GM21390 (cell line): ENCODE measurements around the gene ADCY10.

Experiments
- ATAC-seq: cut with Tn5 transposase; IDR thresholded peaks from one replicate; pipeline ENCODE4 v1.9.1; 2021; ENCODE audit not compliant: unreplicated experiment

The ADCY10 gene

GRCh38 chr1:167790117-167790516 is 123.8 kb downstream of the ADCY10 start:
- ATAC-seq, result no peak

GRCh38 chr1:167789501-167789900 is 124.4 kb downstream of the ADCY10 start:
- ATAC-seq, result no peak

DNA sequence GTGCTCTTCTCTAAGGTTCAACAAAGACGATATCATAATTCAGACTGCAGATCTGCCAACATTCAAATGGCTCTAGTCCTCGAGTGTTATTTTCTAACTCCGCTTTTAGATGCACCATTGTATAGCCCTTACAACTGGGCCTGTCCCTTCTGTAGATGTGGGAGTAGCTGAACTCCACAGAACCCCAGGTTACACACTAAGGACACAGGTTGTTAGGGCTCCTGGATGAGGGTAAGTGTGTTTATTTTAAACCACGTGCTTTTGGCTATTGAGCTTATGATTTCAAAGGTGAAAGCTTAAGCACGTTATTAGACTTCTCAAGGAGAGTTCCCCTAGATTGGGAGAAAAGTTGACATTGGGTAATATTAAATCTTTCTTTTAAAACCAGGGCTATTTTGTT is 127.4 kb downstream of the ADCY10 start:
- no peak for ATAC-seq

- ATAC-seq, result no peak
Measured at GRCh38 chr1:167784876-167785550, 128.9 kb downstream of the ADCY10 start.

GRCh38 chr1:167782946-167783345 is 131.0 kb downstream of the ADCY10 start:
- no peak for ATAC-seq

- no peak for ATAC-seq
Measured at GRCh38 chr1:167781558-167781957, 132.4 kb downstream of the ADCY10 start.

DNA sequence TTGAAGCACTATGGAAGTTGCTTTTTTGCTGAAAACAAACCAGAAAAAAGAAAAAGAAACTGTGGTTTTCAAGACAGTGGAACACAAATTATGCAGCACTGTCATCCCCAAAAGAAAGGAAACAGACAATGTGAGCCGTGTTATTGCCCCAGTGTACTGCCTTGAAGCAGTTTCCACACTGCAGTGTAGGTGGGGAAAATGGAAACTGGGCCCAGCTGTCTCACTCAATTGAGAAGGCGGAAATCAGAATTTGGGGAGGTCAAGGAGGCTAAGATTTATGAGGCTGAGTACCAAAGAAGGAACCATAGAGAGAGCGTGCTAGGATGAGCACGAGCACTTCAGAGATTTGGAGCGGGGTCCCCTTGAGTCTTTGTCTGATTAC is 136.7 kb downstream of the ADCY10 start:
- no peak for ATAC-seq

- ATAC-seq, result no peak
Measured at GRCh38 chr1:167776616-167777268, 137.2 kb downstream of the ADCY10 start.

DNA sequence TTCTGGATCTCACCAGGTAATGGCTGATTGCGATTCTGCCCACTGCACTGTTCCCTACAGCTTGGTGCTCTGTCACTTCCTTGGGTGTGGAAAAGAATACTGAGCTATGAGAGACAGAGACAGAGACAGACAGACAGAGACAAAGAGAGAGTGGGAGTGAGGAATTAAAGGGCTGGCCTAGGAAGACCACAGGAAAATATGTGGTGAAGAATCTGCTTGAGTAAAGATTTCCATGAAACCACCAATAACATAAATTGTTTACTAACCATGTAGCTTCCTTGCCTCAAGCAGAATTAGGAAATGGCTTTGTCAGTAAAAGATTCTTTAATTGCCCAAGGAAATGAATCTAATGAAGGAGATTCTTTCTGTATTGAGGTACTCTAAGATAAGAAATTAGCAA is 137.8 kb downstream of the ADCY10 start:
- ATAC-seq, result no peak

DNA sequence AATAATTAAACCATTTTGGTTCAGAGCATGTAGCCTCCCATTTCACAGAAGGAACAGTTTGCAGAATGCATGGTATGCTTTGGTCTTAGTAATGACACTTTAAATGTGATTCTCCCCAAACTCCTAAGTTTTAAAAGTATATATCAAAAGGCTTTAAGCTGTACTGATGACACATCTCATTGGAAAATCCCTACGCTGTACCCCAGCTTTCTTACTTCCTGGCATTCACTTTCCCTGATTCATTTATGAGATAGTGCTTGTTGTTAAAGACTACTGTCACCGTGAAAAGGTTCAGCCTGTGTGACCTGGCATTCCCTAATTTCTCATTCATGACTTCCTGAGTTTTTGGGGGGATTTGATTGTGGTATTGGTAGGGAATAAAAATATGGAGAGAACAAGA is 138.8 kb downstream of the ADCY10 start:
- ATAC-seq, result no peak

GRCh38 chr1:167774710-167775109 is 139.2 kb downstream of the ADCY10 start:
- no peak for ATAC-seq

- no peak for ATAC-seq
Measured at GRCh38 chr1:167773516-167773915, 140.4 kb downstream of the ADCY10 start.

DNA sequence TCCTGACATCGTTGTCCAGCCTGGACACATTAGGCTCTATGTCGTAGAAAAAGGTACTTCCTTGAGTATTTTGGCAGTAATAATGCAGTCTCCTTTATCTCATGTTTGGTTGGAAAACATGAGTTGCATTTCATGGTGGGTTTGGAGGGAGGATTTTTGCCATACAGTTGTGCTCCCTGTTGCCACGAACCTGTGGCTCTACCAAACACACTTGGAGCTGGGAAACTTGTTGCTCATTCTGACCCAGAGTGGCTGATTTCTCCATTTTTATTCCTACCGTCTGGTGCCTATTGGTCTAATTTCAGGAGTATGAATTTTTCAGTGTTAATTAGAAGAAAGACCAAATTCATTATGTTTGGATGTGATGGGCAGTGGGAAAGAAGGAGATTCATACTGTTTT is 141.5 kb downstream of the ADCY10 start:
- ATAC-seq, result no peak

GRCh38 chr1:167770127-167770526 is 143.8 kb downstream of the ADCY10 start:
- no peak for ATAC-seq

DNA sequence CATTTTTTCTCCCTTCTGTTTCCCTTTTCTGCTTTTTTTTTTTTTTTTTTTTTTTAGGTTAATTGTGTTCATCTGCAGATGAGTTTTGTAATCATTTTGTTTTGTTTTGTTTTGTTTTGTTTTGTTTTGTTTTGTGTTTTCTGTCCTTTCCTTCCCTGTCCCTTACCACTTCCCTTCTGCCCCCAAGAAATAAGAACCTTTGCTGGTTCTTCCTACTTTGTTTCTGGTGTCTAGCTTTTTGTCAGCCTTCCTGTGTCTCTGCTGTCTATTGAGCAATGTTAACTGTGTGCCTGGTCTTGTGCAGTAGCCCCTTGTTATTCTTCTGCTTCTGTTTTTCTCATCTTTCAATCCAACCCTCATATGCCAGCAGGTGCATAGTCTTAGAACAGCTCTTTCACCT is 146.2 kb downstream of the ADCY10 start:
- ATAC-seq, result no peak

- ATAC-seq, result no peak
Measured at GRCh38 chr1:167766538-167766937, 147.4 kb downstream of the ADCY10 start.

- ATAC-seq, result no peak
Measured at GRCh38 chr1:167765496-167765895, 148.4 kb downstream of the ADCY10 start.

GRCh38 chr1:167764458-167765330 is 149.2 kb downstream of the ADCY10 start:
- no peak for ATAC-seq

GRCh38 chr1:167763525-167764220 is 150.3 kb downstream of the ADCY10 start:
- no peak for ATAC-seq

- ATAC-seq, result no peak
Measured at GRCh38 chr1:167762061-167762746, 151.7 kb downstream of the ADCY10 start.

DNA sequence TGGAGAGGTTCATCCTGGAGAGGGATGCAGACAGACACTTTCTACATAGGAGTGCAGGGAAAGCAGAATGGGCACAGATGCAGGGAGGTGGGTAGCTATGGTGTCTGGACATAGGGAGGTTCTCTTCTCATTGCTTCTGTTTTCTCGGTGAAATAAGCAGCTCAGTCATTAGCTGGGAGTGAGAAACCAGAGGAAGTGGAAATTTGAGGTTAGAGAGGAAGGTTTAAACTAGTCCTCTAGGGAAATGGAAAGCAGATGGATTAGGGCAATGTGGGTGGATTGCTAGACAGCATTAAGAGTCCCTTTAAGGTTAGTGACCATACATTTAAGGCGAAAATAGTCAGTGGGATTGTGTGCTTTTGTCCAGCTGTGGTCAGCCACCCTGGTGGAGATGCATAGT is 152.5 kb downstream of the ADCY10 start:
- no peak for ATAC-seq
